ENCODE data around the gene DOCK7. TPM values are rescaled to one million over a fixed set of nuclear protein-coding genes. Genes with fewer than 3 reads are reported as not detected.

DOCK7 gene
- total RNA-seq, 1 donor from 2014 or later = 34.7 TPM

- no peak for DNase-seq
- H3K4me1 ChIP-seq = no peaks in the 10 kb centered on the region
- ATAC-seq = no peak
- no peak overlapping the region for H3K4me3 ChIP-seq
- intact Hi-C loops (cut with DNase I) = no loop called here
- TF ChIP-seq CTCF (IDR thresholded peaks at IDR 0.05) = no peak
- H3K9me3 ChIP-seq = no peaks in the 10 kb centered on the region
- no peaks in the 10 kb centered on the region for H3K27me3 ChIP-seq
- no peaks in the 10 kb centered on the region for H3K36me3 ChIP-seq
- H3K27ac ChIP-seq = no peak overlapping the region
These were observed 164.3 kb downstream of the DOCK7 start for GRCh38 chr1:62523860-62524259.

- Histone ChIP-seq H3K27ac (no peak overlapping the region), H3K9me3 (no peaks in the 10 kb centered on the region), H3K36me3 (peaks cover 4% of the 10 kb centered on the region), H3K4me3 (no peak overlapping the region), H3K27me3 (no peaks in the 10 kb centered on the region), H3K4me1 (no peaks in the 10 kb centered on the region)
- DNase-seq = no peak
- intact Hi-C loops (cut with DNase I) = no loop called here
- TF ChIP-seq CTCF (IDR thresholded peaks at IDR 0.05) = no peak
- ATAC-seq = no peak
These were observed 171.6 kb downstream of the DOCK7 start for GRCh38 chr1:62516600-62516999.

- H3K27me3 ChIP-seq = no peaks in the 10 kb centered on the region
- H3K36me3 ChIP-seq = peaks cover 10% of the 10 kb centered on the region
- DNase-seq = no peak
- no peak overlapping the region for H3K27ac ChIP-seq
- ATAC-seq = peak; percentile 50
- H3K4me1 ChIP-seq = no peaks in the 10 kb centered on the region
- TF ChIP-seq CTCF (IDR thresholded peaks at IDR 0.05) = no peak
- H3K4me3 ChIP-seq = no peak overlapping the region
- intact Hi-C loops (cut with DNase I) = no loop called here
- no peaks in the 10 kb centered on the region for H3K9me3 ChIP-seq
These were observed 173.3 kb downstream of the DOCK7 start for GRCh38 chr1:62514746-62515423.

- intact Hi-C loops (cut with DNase I) = no loop called here
These were observed 175.2 kb downstream of the DOCK7 start for GRCh38 chr1:62513013-62513412.

GRCh38 chr1:62509028-62509427 is 179.2 kb downstream of the DOCK7 start:
- Histone ChIP-seq H3K9me3 (no peaks in the 10 kb centered on the region), H3K4me1 (no peaks in the 10 kb centered on the region), H3K27me3 (no peaks in the 10 kb centered on the region), H3K36me3 (peaks cover 32% of the 10 kb centered on the region), H3K27ac (no peak overlapping the region), H3K4me3 (no peak overlapping the region)
- ATAC-seq (no peak), DNase-seq (no peak)
- no peak for TF ChIP-seq CTCF (IDR thresholded peaks at IDR 0.05)
- intact Hi-C loops (cut with DNase I) = loop anchor here (10.0 kb wide), 1 partner anchor 236 kb away; no protein-coding TSS in a partner anchor

More at GRCh38 chr1:62513013-62513412, 175.2 kb downstream of the DOCK7 start:
- DNase-seq = no peak
- Histone ChIP-seq H3K27ac (no peak overlapping the region), H3K27me3 (no peaks in the 10 kb centered on the region), H3K9me3 (no peaks in the 10 kb centered on the region), H3K4me1 (no peaks in the 10 kb centered on the region), H3K4me3 (no peak overlapping the region), H3K36me3 (peaks cover 15% of the 10 kb centered on the region)
- ATAC-seq = no peak
- TF ChIP-seq CTCF (IDR thresholded peaks at IDR 0.05) = no peak
